ENCODE results near the gene DOCK4.

- TF ChIP-seq POLR2A (IDR thresholded peaks at IDR 0.05) (no peak), CTCF (IDR thresholded peaks at IDR 0.05) (no peak)
These were observed 363.7 kb downstream of the DOCK4 start for GRCh38 chr7:111842491-111842890.

Measured in thyroid gland (tissue), 4 donors.